Panc1 (cell line): Measurements from ENCODE around the gene ST3GAL4. TPM values are rescaled to one million over a fixed set of nuclear protein-coding genes. Genes with fewer than 3 reads are reported as not detected.

Experiments
- ATAC-seq: fragments of 200-7000 bp; cut with Tn5 transposase; 2 replicates; pipeline ENCODE4 v1.9.1; 2020; ENCODE audit warnings: mild to moderate bottlenecking, moderate library complexity
- BruUV-seq: library from RNA; stranded (reverse); fragments of 400-500 nt; replicated peaks from 2 replicates; lab custom pipeline; 2021; lab: Mats Ljungman, UMichigan
- CTCF ChIA-PET: fragments of 300-600 bp; sonication (Branson Sonifier 250); formaldehyde crosslinking; loops from one replicate; lab custom pipeline; 2022; ENCODE audit warnings: antibody characterized with exemption; lab: Charles Lee
- POLR2A ChIA-PET: fragments of 300-600 bp; sonication (Branson Sonifier 250); formaldehyde crosslinking; loops from one replicate; lab custom pipeline; 2022; ENCODE audit warnings: antibody characterized with exemption; lab: Charles Lee
- DNase-seq: peaks from one replicate; pipeline ENCODE4 v3.0.0-alpha.2; 2010; ENCODE audit warnings: low read depth, low spot score
- H3K27ac ChIP-seq: 2 replicates; pipeline ENCODE4 v1.5.1; 2011; ENCODE audit warnings: mild to moderate bottlenecking, low read length, inconsistent platforms
- H3K27me3 ChIP-seq: fragments of 200-500 bp; sonication (Bioruptor generic); 2 replicates; pipeline ENCODE4 v1.6.0; 2014; ENCODE audit warnings: low read length, inconsistent platforms; ENCODE audit not compliant: control insufficient read depth, insufficient read depth
- H3K36me3 ChIP-seq: fragments of 200-500 bp; sonication (Bioruptor generic); 2 replicates; pipeline ENCODE4 v1.5.1; 2014; ENCODE audit warnings: inconsistent platforms, mild to moderate bottlenecking, low read length, moderate library complexity; ENCODE audit not compliant: control insufficient read depth, insufficient read depth
- H3K4me1 ChIP-seq: 2 replicates; pipeline ENCODE4 v1.5.1; 2011; ENCODE audit warnings: inconsistent platforms, mild to moderate bottlenecking, low read length, moderate library complexity; ENCODE audit not compliant: control insufficient read depth, insufficient read depth
- H3K4me3 ChIP-seq, 2 experiments: 2 replicates each; pipeline ENCODE4 v1.5.1; 2011 to 2012; ENCODE audit warnings: low read depth in 2 of 2, low read length in 2 of 2, mild to moderate bottlenecking in 2 of 2, inconsistent platforms in 1 of 2, moderate library complexity in 1 of 2
- H3K9me3 ChIP-seq: fragments of 200-500 bp; sonication (Bioruptor generic); 2 replicates; pipeline ENCODE4 v1.5.1; 2014; ENCODE audit warnings: low read depth, mild to moderate bottlenecking, inconsistent platforms, low read length, moderate library complexity; ENCODE audit not compliant: control insufficient read depth, insufficient read depth
- CTCF ChIP-seq: fragments of 450-650 bp; IDR thresholded peaks from 2 replicates; pipeline ENCODE4 v1.5.1; 2017; ENCODE audit warnings: mild to moderate bottlenecking
- POLR2AphosphoS5 ChIP-seq: IDR thresholded peaks from 2 replicates; pipeline ENCODE4 v1.6.1; 2012; ENCODE audit warnings: mild to moderate bottlenecking, low read depth, low read length, moderate library complexity
- REST ChIP-seq, 2 experiments: IDR thresholded peaks; 2 replicates each; pipeline ENCODE4 v1.6.1; 2011 to 2012; ENCODE audit warnings: low read depth in 2 of 2, control low read depth in 1 of 2, low read length in 1 of 2, mild to moderate bottlenecking in 1 of 2, moderate library complexity in 1 of 2; ENCODE audit not compliant: insufficient read depth in 1 of 2
- SIN3A ChIP-seq: IDR thresholded peaks from 2 replicates; pipeline ENCODE4 v1.6.1; 2012; ENCODE audit warnings: low read depth, mild to moderate bottlenecking, low read length, moderate library complexity, borderline replicate concordance; ENCODE audit not compliant: insufficient read depth
- TCF7L2 ChIP-seq: IDR thresholded peaks from 2 replicates; pipeline ENCODE4 v1.6.1; 2011; ENCODE audit warnings: mild to moderate bottlenecking, low read depth, low read length, inconsistent platforms
- in situ Hi-C: cut with HindIII; loops from 2 replicates; pipeline ENCODE4 v1.10.0; 2016; ENCODE audit warnings: low sequenced_read_pairs, low pct_unique_long_range_greater_than_20kb
- intact Hi-C: fragments of 100-400 bp; cut with micrococcal nuclease; formaldehyde crosslinking; loops from one replicate; pipeline ENCODE4 v1.10.0; 2022; ENCODE audit not compliant: unreplicated experiment
- total RNA-seq: library from RNA; stranded (reverse); gene quantifications from one replicate; pipeline ENCODE4 v1.2.1, GENCODE V29; 2021; ENCODE audit not compliant: unreplicated experiment

The ST3GAL4 gene
- total RNA-seq, 1 experiment from 2014 or later = 56.6 TPM

- POLR2A ChIA-PET = no interaction called here
- CTCF ChIA-PET = interaction anchor here (0.6 kb wide), 1 partner anchor 33 kb away, joined by 5 read pairs; no protein-coding TSS in a partner anchor
- no peaks in the 10 kb centered on the region for H3K9me3 ChIP-seq
- no peak overlapping the region for H3K27ac ChIP-seq
- no peak for ATAC-seq
- no peak for TF ChIP-seq TCF7L2
- no peak for TF ChIP-seq REST (IDR thresholded peaks at IDR 0.05; ENCODE audit: insufficient read depth in 1 of 2, low read depth in 2 of 2, low read length in 1 of 2)
- TF ChIP-seq CTCF = no peak
- TF ChIP-seq SIN3A = no peak
- no peak for TF ChIP-seq POLR2AphosphoS5
- BruUV-seq = no TSS peak
- in situ Hi-C loops = no loop called here
- no peaks in the 10 kb centered on the region for H3K36me3 ChIP-seq
- H3K27me3 ChIP-seq = no peaks in the 10 kb centered on the region
- H3K4me3 ChIP-seq = no peak overlapping the region
- intact Hi-C loops = loop anchor here (10.0 kb wide), 1 partner anchor 106 kb away; no protein-coding TSS in a partner anchor
- DNase-seq = no peak
- no peaks in the 10 kb centered on the region for H3K4me1 ChIP-seq
These were observed 65.8 kb downstream of the ST3GAL4 start for GRCh38 chr11:126421271-126421671.

DNA sequence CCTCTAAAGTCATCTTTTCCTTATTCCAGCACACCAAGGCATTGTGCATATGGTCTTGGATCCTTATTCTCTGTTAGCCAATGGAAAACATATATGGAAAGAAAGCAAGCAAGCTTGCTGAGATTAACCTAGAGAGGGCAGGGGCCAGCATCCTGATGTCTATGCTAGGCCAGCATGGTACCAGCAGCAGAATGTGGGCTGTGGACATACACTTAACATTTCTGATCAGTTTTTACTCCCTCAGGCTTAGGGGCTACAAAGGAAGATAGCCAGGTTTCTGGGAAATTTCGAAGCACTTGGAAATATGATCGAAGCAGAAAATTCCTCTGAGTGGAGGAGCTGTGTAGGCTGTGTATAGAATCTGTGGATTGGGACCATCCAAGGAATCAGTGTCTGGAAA lies 67.0 kb downstream of the ST3GAL4 start:
- ATAC-seq = no peak
- CTCF ChIA-PET = no interaction called here
- in situ Hi-C loops = no loop called here

More for the DNA sequence above, 67.0 kb downstream of the ST3GAL4 start:
- intact Hi-C loops = loop anchor here (10.0 kb wide), 1 partner anchor 108 kb away; no protein-coding TSS in a partner anchor
- H3K27me3 ChIP-seq = no peaks in the 10 kb centered on the region
- BruUV-seq = no TSS peak
- H3K4me1 ChIP-seq = no peaks in the 10 kb centered on the region
- H3K36me3 ChIP-seq = no peaks in the 10 kb centered on the region
- no peaks in the 10 kb centered on the region for H3K9me3 ChIP-seq
- no peak for DNase-seq
- no peak overlapping the region for H3K27ac ChIP-seq
- no peak overlapping the region for H3K4me3 ChIP-seq
- no peak for TF ChIP-seq CTCF
- no peak for TF ChIP-seq REST (IDR thresholded peaks at IDR 0.05; ENCODE audit: insufficient read depth in 1 of 2, low read depth in 2 of 2, low read length in 1 of 2)
- no peak for TF ChIP-seq POLR2AphosphoS5
- POLR2A ChIA-PET = no interaction called here
